GM19193 (cell line): ENCODE results near the gene PABPC4L.

Experiments used
- POLR2A ChIP-seq: IDR thresholded peaks from 4 replicates; pipeline ENCODE4 v1.6.1; 2011; ENCODE audit not compliant: insufficient read depth, insufficient read length; ENCODE audit errors: extremely low read depth

Gene PABPC4L

GRCh38 chr4:134201216-134202161 lies at the start of gene PABPC4L:
Gene PABPC4L (minus strand): TSS chr4:134201789. CDS start chr4:134201019, 770 bp downstream.
- TF ChIP-seq POLR2A = no peak

- TF ChIP-seq POLR2A = no peak
Measured at GRCh38 chr4:134251322-134251721, 49.7 kb upstream of the PABPC4L start.

- no peak for TF ChIP-seq POLR2A
Measured at GRCh38 chr4:134243742-134244713, 42.4 kb upstream of the PABPC4L start.

DNA sequence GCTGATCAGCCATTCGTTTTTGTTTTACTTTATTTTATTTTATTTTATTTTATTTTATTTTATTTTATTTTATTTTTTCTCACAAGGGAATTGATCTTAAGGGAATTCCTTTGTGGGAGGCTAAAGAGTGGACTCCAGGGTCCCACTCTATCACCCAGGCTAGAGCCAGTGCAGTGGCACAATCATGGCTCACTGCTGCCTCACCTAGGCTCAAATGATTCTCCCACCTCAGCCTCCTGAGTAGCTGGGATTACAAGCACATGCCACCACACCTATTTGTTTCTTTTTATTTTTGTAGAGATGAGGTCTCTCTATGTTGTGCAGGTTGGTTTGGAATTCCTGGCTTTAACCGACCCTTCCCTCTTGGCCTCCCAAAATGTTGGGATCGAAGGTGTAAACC lies 17.5 kb upstream of the PABPC4L start:
- no peak for TF ChIP-seq POLR2A

DNA sequence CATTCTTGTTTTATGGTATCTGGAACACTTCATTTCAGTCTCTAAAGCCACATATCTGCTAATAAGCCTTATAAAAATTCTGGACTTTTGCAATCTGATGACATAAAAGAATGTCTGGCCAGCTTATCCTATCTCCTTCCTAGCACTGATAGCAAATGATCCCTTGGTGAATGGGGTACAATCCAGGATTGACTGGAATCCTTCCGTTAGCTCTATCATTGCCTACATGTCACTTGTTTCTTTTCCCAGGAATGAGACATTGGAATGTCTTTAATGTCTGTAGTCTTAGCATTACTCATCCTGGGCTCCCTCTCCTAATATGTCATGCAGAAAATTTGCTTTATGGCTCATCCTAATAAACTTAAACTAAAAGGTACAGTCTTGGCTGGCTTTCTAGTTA lies 14.8 kb upstream of the PABPC4L start:
- no peak for TF ChIP-seq POLR2A

DNA sequence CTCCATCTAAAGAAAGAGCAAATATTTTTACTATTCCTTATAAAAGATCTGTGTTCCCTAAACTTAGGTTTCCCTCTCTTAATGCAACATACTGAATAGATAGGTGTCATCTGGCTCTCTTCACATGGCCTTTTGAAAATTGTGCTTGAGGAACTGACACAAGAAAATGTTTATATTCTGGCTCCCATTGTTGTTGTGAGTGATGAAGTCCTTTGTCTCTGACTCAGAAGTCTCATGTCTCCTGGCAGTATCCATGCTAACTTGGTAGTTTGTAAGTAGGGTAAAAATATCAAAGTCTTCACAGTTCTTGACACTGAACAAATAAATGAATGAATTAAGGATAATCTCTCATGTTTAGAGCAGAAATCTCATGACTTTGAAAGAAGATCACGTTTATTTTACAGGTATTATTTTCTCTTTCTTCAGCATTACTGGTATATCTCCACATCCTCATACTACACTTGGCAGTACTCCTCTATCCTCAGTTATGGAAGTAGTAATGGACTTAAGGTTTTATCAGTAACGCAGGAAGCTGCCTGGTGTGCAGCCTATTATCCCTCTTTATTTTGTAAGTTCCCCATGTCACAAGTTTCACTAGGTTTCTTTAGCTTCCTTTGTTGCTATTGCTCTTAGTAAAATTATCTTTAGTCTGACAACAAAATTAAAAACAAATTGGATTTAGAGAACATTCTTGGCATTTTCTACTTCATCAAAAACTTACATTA lies 14.2 kb upstream of the PABPC4L start:
- TF ChIP-seq POLR2A = no peak

DNA sequence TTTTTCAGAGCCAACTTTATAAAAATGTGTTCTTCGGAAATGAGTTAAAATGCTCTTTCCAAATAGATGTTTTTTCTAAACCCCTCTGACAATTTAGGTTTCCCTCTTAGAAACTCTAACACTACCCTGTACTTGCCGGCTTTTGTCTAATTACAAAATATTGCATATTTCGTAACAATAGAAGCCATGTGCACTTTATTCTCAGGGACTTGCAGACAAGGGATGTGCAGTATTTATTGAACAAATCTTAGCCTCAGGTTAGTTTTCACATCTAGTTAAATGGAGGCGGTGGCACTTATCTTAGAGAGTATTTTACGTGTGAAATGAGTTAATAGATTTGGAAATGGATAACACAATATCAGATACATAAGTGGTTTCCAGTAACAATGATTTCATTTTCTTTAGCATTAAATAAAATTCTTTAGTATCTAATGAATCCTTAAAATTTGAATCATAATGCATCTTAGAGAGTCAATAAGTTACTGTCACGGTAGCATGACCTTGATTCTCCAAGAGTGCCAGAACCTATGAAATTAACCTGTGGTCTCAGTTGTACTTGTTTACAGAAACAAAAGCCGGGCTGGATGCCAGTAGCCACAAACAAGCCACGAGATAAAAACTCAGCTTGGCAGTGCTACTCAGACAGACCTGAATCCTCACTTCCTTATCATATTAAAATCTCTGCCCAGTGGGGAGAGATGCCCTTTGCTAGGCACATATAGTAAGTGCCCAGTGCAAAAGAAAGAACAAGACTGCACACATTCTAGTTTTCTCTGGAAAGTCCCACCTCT lies 772 bp upstream of the PABPC4L start:
- no peak for TF ChIP-seq POLR2A

DNA sequence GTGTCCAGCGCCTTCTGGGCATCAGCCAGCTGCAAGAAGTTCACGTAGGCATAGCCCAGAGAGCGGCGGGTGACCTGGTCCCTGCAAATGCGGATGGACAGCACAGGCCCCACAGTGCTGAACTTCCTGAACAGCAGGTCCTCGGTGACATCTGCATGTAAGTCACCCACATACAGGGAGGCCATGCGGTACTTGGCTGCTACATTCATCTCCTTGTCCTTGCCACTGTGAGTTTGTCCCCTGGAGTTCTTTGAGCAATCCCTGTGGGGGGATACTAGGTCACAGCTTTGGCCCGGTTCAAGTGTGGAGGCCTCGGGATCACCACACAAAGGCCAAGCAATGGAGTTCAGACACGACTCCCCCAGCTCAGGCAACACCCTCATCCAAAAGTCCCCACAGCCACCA lies 776 bp downstream of the PABPC4L start:
- no peak for TF ChIP-seq POLR2A

- no peak for TF ChIP-seq POLR2A
Measured at GRCh38 chr4:134189949-134190348, 11.6 kb downstream of the PABPC4L start.

DNA sequence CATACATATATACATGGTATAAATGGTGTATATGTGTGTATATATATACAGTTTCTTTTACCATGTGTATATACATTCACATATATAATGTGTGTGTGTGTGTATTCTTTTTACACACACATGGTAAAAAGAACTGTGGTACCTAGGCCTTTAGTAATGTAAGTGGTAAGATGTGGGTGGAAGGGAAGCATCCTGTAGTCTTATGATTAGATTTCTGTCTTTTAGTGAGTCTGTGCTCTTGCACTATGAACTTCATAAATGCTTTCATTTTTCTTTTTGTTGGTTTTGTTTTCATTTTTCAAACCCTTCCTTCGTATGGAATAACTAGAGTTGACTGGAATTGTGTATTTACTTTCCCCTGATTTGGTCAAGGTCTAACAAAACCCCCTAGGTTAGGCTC lies 12.1 kb downstream of the PABPC4L start:
- no peak for TF ChIP-seq POLR2A

GRCh38 chr4:134178706-134179105 lies 22.9 kb downstream of the PABPC4L start:
- no peak for TF ChIP-seq POLR2A

DNA sequence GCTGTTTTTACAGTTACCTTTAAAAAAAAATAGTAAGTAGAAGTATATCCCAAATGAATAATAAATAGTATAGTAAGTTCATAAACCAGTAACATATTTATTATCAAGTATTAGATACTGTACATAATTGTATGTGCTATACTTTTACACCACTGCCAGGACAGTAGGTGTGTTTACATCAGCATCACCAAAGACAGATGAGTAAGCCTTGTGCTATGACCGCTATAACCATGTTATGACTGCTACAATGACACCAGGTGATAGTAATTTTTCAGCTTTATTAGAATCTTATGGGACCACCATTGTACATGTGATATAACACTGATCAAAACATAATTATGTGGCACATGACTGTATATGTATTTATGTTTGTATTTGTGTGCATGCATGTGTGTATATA lies 27.3 kb downstream of the PABPC4L start:
- TF ChIP-seq POLR2A = no peak

GRCh38 chr4:134160211-134160610 lies 41.4 kb downstream of the PABPC4L start:
- TF ChIP-seq POLR2A = no peak

DNA sequence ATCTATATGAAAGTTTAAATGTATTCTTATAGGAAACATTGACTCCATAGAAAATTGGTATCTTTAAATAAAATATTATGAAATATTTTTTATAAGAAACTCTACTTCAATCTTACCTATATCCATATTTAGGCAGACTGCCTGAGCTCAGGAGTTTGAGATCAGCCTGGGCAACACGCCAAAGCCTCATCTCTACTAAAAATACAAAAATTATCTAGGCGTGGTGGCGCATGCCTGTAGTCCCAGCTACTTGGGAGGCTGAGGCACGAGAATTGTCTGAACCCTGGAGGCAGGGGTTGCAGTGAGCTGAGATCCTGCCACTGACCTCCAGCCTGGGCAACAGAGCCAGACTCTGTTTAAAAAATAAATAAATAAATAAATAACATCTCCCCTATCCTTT lies 47.5 kb downstream of the PABPC4L start:
- no peak for TF ChIP-seq POLR2A

DNA sequence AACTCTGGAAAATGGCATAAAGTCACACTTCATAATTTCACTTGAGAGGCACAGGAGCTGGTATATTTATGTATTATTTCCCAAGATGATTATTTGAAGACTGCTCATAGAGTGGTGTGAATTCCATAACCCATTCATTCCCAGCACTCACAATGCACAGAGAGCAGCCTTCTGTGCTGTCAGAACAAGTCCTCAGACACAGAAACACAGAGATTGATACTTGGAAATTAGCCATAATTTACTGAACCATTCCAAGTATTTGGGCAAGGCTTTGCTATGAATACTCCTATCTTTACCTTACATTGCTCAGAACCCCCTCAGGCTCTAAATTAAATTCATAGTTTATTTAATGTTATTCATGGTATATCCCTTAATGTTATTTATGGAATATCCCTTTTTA lies 53.6 kb downstream of the PABPC4L start:
- TF ChIP-seq POLR2A = no peak
